Panc1 (cell line): ENCODE data around the gene FBRSL1. TPM values are rescaled to one million over a fixed set of nuclear protein-coding genes. Genes with fewer than 3 reads are reported as not detected.

ENCODE experiments used
- ATAC-seq: fragments of 200-7000 bp; cut with Tn5 transposase; 2 replicates; pipeline ENCODE4 v1.9.1; 2020; ENCODE audit warnings: mild to moderate bottlenecking, moderate library complexity
- BruUV-seq: library from RNA; stranded (reverse); fragments of 400-500 nt; replicated peaks from 2 replicates; lab custom pipeline; 2021; lab: Mats Ljungman, UMichigan
- CTCF ChIA-PET: fragments of 300-600 bp; sonication (Branson Sonifier 250); formaldehyde crosslinking; loops from one replicate; lab custom pipeline; 2022; ENCODE audit warnings: antibody characterized with exemption; lab: Charles Lee
- POLR2A ChIA-PET: fragments of 300-600 bp; sonication (Branson Sonifier 250); formaldehyde crosslinking; loops from one replicate; lab custom pipeline; 2022; ENCODE audit warnings: antibody characterized with exemption; lab: Charles Lee
- DNase-seq: peaks from one replicate; pipeline ENCODE4 v3.0.0-alpha.2; 2010; ENCODE audit warnings: low read depth, low spot score
- H3K27ac ChIP-seq: 2 replicates; pipeline ENCODE4 v1.5.1; 2011; ENCODE audit warnings: mild to moderate bottlenecking, low read length, inconsistent platforms
- H3K27me3 ChIP-seq: fragments of 200-500 bp; sonication (Bioruptor generic); 2 replicates; pipeline ENCODE4 v1.6.0; 2014; ENCODE audit warnings: low read length, inconsistent platforms; ENCODE audit not compliant: control insufficient read depth, insufficient read depth
- H3K36me3 ChIP-seq: fragments of 200-500 bp; sonication (Bioruptor generic); 2 replicates; pipeline ENCODE4 v1.5.1; 2014; ENCODE audit warnings: inconsistent platforms, mild to moderate bottlenecking, low read length, moderate library complexity; ENCODE audit not compliant: control insufficient read depth, insufficient read depth
- H3K4me1 ChIP-seq: 2 replicates; pipeline ENCODE4 v1.5.1; 2011; ENCODE audit warnings: inconsistent platforms, mild to moderate bottlenecking, low read length, moderate library complexity; ENCODE audit not compliant: control insufficient read depth, insufficient read depth
- H3K4me3 ChIP-seq, 2 experiments: 2 replicates each; pipeline ENCODE4 v1.5.1; 2011 to 2012; ENCODE audit warnings: low read depth in 2 of 2, low read length in 2 of 2, mild to moderate bottlenecking in 2 of 2, inconsistent platforms in 1 of 2, moderate library complexity in 1 of 2
- H3K9me3 ChIP-seq: fragments of 200-500 bp; sonication (Bioruptor generic); 2 replicates; pipeline ENCODE4 v1.5.1; 2014; ENCODE audit warnings: low read depth, mild to moderate bottlenecking, inconsistent platforms, low read length, moderate library complexity; ENCODE audit not compliant: control insufficient read depth, insufficient read depth
- POLR2AphosphoS5 ChIP-seq: IDR thresholded peaks from 2 replicates; pipeline ENCODE4 v1.6.1; 2012; ENCODE audit warnings: mild to moderate bottlenecking, low read depth, low read length, moderate library complexity
- SIN3A ChIP-seq: IDR thresholded peaks from 2 replicates; pipeline ENCODE4 v1.6.1; 2012; ENCODE audit warnings: low read depth, mild to moderate bottlenecking, low read length, moderate library complexity, borderline replicate concordance; ENCODE audit not compliant: insufficient read depth
- TCF7L2 ChIP-seq: IDR thresholded peaks from 2 replicates; pipeline ENCODE4 v1.6.1; 2011; ENCODE audit warnings: mild to moderate bottlenecking, low read depth, low read length, inconsistent platforms
- in situ Hi-C: cut with HindIII; loops from 2 replicates; pipeline ENCODE4 v1.10.0; 2016; ENCODE audit warnings: low sequenced_read_pairs, low pct_unique_long_range_greater_than_20kb
- intact Hi-C: fragments of 100-400 bp; cut with micrococcal nuclease; formaldehyde crosslinking; loops from one replicate; pipeline ENCODE4 v1.10.0; 2022; ENCODE audit not compliant: unreplicated experiment
- total RNA-seq: library from RNA; stranded (reverse); gene quantifications from one replicate; pipeline ENCODE4 v1.2.1, GENCODE V29; 2021; ENCODE audit not compliant: unreplicated experiment
- TF ChIP-seq, protein P1 (sequence below), 2 experiments: IDR thresholded peaks; 2 replicates each; pipeline ENCODE4 v1.6.1; 2011 to 2012; ENCODE audit warnings: low read depth in 2 of 2, control low read depth in 1 of 2, low read length in 1 of 2, mild to moderate bottlenecking in 1 of 2, moderate library complexity in 1 of 2; ENCODE audit not compliant: insufficient read depth in 1 of 2
- TF ChIP-seq, protein P2 (sequence below): fragments of 450-650 bp; IDR thresholded peaks from 2 replicates; pipeline ENCODE4 v1.5.1; 2017; ENCODE audit warnings: mild to moderate bottlenecking

FBRSL1 gene
- total RNA-seq, 1 experiment from 2014 or later, result 104 TPM

- intact Hi-C loops (no loop called here), in situ Hi-C loops (no loop called here)
- Histone ChIP-seq H3K4me3 (no peak overlapping the region), H3K36me3 (no peaks in the 10 kb centered on the region), H3K27me3 (no peaks in the 10 kb centered on the region), H3K4me1 (peaks cover 18% of the 10 kb centered on the region), H3K27ac (no peak overlapping the region), H3K9me3 (no peaks in the 10 kb centered on the region)
- ChIA-PET CTCF (no interaction called here), POLR2A (no interaction called here)
- no TSS peak for BruUV-seq
- TF ChIP-seq, protein P1, sequence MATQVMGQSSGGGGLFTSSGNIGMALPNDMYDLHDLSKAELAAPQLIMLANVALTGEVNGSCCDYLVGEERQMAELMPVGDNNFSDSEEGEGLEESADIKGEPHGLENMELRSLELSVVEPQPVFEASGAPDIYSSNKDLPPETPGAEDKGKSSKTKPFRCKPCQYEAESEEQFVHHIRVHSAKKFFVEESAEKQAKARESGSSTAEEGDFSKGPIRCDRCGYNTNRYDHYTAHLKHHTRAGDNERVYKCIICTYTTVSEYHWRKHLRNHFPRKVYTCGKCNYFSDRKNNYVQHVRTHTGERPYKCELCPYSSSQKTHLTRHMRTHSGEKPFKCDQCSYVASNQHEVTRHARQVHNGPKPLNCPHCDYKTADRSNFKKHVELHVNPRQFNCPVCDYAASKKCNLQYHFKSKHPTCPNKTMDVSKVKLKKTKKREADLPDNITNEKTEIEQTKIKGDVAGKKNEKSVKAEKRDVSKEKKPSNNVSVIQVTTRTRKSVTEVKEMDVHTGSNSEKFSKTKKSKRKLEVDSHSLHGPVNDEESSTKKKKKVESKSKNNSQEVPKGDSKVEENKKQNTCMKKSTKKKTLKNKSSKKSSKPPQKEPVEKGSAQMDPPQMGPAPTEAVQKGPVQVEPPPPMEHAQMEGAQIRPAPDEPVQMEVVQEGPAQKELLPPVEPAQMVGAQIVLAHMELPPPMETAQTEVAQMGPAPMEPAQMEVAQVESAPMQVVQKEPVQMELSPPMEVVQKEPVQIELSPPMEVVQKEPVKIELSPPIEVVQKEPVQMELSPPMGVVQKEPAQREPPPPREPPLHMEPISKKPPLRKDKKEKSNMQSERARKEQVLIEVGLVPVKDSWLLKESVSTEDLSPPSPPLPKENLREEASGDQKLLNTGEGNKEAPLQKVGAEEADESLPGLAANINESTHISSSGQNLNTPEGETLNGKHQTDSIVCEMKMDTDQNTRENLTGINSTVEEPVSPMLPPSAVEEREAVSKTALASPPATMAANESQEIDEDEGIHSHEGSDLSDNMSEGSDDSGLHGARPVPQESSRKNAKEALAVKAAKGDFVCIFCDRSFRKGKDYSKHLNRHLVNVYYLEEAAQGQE (IDR thresholded peaks at IDR 0.05; ENCODE audit: insufficient read depth in 1 of 2, low read depth in 2 of 2, low read length in 1 of 2), result no peak
- ATAC-seq (no peak), DNase-seq (no peak)
Measured at GRCh38 chr12:132510746-132511477, 21.0 kb downstream of the FBRSL1 start.

- DNase-seq (no peak), ATAC-seq (no peak)
- H3K27ac ChIP-seq, result no peak overlapping the region
- BruUV-seq, result no TSS peak
- TF ChIP-seq POLR2AphosphoS5 (no peak), TCF7L2 (no peak), SIN3A (no peak)
- TF ChIP-seq, protein P1 (IDR thresholded peaks at IDR 0.05; ENCODE audit: insufficient read depth in 1 of 2, low read depth in 2 of 2, low read length in 1 of 2), result no peak
- TF ChIP-seq, protein P2, sequence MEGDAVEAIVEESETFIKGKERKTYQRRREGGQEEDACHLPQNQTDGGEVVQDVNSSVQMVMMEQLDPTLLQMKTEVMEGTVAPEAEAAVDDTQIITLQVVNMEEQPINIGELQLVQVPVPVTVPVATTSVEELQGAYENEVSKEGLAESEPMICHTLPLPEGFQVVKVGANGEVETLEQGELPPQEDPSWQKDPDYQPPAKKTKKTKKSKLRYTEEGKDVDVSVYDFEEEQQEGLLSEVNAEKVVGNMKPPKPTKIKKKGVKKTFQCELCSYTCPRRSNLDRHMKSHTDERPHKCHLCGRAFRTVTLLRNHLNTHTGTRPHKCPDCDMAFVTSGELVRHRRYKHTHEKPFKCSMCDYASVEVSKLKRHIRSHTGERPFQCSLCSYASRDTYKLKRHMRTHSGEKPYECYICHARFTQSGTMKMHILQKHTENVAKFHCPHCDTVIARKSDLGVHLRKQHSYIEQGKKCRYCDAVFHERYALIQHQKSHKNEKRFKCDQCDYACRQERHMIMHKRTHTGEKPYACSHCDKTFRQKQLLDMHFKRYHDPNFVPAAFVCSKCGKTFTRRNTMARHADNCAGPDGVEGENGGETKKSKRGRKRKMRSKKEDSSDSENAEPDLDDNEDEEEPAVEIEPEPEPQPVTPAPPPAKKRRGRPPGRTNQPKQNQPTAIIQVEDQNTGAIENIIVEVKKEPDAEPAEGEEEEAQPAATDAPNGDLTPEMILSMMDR, result no peak
- in situ Hi-C loops, result no loop called here
- no peaks in the 10 kb centered on the region for H3K36me3 ChIP-seq
- CTCF ChIA-PET, result no interaction called here
- H3K27me3 ChIP-seq, result no peaks in the 10 kb centered on the region
- intact Hi-C loops, result no loop called here
- H3K4me1 ChIP-seq, result peaks cover 10% of the 10 kb centered on the region
- no peaks in the 10 kb centered on the region for H3K9me3 ChIP-seq
- POLR2A ChIA-PET, result no interaction called here
- no peak overlapping the region for H3K4me3 ChIP-seq
Measured at GRCh38 chr12:132511516-132512196, 21.7 kb downstream of the FBRSL1 start.
